OCI-LY3 (cell line): ENCODE data around the gene NR2F1-AS1.

ENCODE experiments used
- EZH2phosphoT487 ChIP-seq: fragments of 200-600 bp; shearing (Covaris generic); IDR thresholded peaks from 2 replicates; pipeline ENCODE4 v1.6.1; 2018; ENCODE audit warnings: antibody characterized with exemption, mixed run types, low read depth
- TF ChIP-seq, protein P1 (sequence below): fragments of 200-600, 300-600 bp; sonication (generic); IDR thresholded peaks from 2 replicates; pipeline ENCODE4 v1.5.1; 2014; ENCODE audit warnings: antibody characterized with exemption, low read length, low read depth

DNA sequence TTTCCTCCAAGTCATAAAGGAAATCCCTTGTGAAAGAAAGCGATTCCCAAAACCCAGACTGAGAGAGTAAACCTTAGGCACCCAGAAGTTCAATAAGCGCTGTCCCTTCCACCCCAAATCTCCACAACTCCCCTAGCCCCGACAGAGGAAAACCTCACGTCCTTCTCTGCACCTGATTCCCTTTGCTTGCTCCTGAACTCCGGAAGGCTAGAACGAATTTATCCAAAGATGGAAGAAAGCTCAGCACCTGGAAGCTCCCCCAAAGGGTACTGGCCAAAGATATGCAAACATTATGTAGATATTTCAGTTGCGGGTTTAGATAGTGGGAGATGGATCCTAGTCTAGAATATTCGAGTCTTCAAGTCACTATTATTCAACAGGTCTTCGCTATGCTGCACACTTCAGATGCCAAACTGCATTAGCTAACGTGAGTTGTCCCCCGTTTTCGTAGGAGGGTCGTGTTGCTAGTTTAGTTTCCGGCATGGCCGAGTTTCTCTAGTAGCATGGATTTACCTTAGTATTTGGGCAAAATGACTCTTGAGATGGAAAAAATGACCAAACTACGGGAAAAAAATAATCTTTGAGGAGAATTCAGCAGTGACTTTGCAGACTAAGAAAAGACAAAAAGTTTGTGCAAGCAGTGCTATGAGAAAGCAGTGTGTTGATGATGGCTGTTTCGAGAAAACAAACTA, 29.7 kb upstream of the NR2F1-AS1 start:
- TF ChIP-seq, protein P1, sequence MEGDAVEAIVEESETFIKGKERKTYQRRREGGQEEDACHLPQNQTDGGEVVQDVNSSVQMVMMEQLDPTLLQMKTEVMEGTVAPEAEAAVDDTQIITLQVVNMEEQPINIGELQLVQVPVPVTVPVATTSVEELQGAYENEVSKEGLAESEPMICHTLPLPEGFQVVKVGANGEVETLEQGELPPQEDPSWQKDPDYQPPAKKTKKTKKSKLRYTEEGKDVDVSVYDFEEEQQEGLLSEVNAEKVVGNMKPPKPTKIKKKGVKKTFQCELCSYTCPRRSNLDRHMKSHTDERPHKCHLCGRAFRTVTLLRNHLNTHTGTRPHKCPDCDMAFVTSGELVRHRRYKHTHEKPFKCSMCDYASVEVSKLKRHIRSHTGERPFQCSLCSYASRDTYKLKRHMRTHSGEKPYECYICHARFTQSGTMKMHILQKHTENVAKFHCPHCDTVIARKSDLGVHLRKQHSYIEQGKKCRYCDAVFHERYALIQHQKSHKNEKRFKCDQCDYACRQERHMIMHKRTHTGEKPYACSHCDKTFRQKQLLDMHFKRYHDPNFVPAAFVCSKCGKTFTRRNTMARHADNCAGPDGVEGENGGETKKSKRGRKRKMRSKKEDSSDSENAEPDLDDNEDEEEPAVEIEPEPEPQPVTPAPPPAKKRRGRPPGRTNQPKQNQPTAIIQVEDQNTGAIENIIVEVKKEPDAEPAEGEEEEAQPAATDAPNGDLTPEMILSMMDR, result no peak
- no peak for TF ChIP-seq EZH2phosphoT487
